Neural cell (in vitro differentiated cells): ENCODE results near the gene PADI2. TPM values are rescaled to one million over a fixed set of nuclear protein-coding genes. Genes with fewer than 3 reads are reported as not detected.

ENCODE experiments used
- H2AFZ ChIP-seq: fragments of 200-600, 300-800 bp; sonication (generic), shearing (Covaris generic); 2 replicates; pipeline ENCODE4 v1.6.0; 2014; ENCODE audit warnings: low read depth, mild to moderate bottlenecking, antibody characterized with exemption, low read length, moderate library complexity
- H3F3A ChIP-seq: fragments of 200-600 bp; shearing (Covaris generic); 2 replicates; pipeline ENCODE4 v1.6.1; 2016; ENCODE audit warnings: mild to moderate bottlenecking, moderate library complexity, mixed read lengths, antibody characterized with exemption, low read length; ENCODE audit not compliant: insufficient read depth, poor library complexity, severe bottlenecking
- H3K27ac ChIP-seq: fragments of 200-600, 300-800 bp; sonication (generic), shearing (Covaris generic); 2 replicates; pipeline ENCODE4 v1.5.1; 2014; ENCODE audit warnings: mild to moderate bottlenecking, low read length, moderate library complexity
- H3K27me3 ChIP-seq: fragments of 300-800, 200-600 bp; sonication (generic), shearing (Covaris generic); 2 replicates; pipeline ENCODE4 v1.6.0; 2014; ENCODE audit warnings: mild to moderate bottlenecking, low read depth, low read length, moderate library complexity; ENCODE audit not compliant: insufficient read depth
- H3K36me3 ChIP-seq: fragments of 300-800, 200-600 bp; sonication (generic), shearing (Covaris generic); 2 replicates; pipeline ENCODE4 v1.5.1; 2014; ENCODE audit warnings: mild to moderate bottlenecking, antibody characterized with exemption, low read length, moderate library complexity; ENCODE audit not compliant: insufficient read depth
- H3K4me2 ChIP-seq: fragments of 300-800, 200-600 bp; sonication (generic), shearing (Covaris generic); 2 replicates; pipeline ENCODE4 v1.6.0; 2014; ENCODE audit warnings: mild to moderate bottlenecking, low read length
- H3K4me3 ChIP-seq: fragments of 300-800, 200-600 bp; sonication (generic), shearing (Covaris generic); 2 replicates; pipeline ENCODE4 v1.5.1; 2014; ENCODE audit warnings: mild to moderate bottlenecking, low read length, moderate library complexity
- H3K79me2 ChIP-seq: fragments of 200-600 bp; shearing (Covaris generic); replicated peaks from 2 replicates; pipeline ENCODE4 v1.6.0; 2014; ENCODE audit warnings: mild to moderate bottlenecking, low read length, moderate library complexity; ENCODE audit not compliant: insufficient read depth
- H3K9ac ChIP-seq: fragments of 300-800, 200-600 bp; sonication (generic), shearing (Covaris generic); 2 replicates; pipeline ENCODE4 v1.6.1; 2016; ENCODE audit warnings: mild to moderate bottlenecking, low read length, mixed read lengths
- H3K9me2 ChIP-seq: fragments of 200-600 bp; shearing (Covaris generic); 2 replicates; pipeline ENCODE4 v1.6.1; 2016; ENCODE audit warnings: mild to moderate bottlenecking, low read length, mixed read lengths; ENCODE audit not compliant: insufficient read depth
- H3K9me3 ChIP-seq: fragments of 200-600, 300-800 bp; sonication (generic), shearing (Covaris generic); 2 replicates; pipeline ENCODE4 v1.6.1; 2016; ENCODE audit warnings: mild to moderate bottlenecking, mixed run types, low read length, moderate library complexity, mixed read lengths
- H4K20me1 ChIP-seq: fragments of 200-600 bp; shearing (Covaris generic); 2 replicates; pipeline ENCODE4 v1.6.1; 2016; ENCODE audit warnings: mild to moderate bottlenecking, mixed run types; ENCODE audit not compliant: insufficient read depth
- CTCF ChIP-seq: fragments of 450-650 bp; IDR thresholded peaks from 2 replicates; pipeline ENCODE4 v1.5.1; 2014; ENCODE audit warnings: antibody characterized with exemption, mild to moderate bottlenecking, moderate library complexity; ENCODE audit not compliant: poor library complexity, severe bottlenecking
- EP300 ChIP-seq: fragments of 450-650 bp; conservative IDR thresholded peaks from 2 replicates; pipeline ENCODE4 v1.6.1; 2014; ENCODE audit warnings: antibody characterized with exemption, mild to moderate bottlenecking, moderate library complexity; ENCODE audit not compliant: poor library complexity, severe bottlenecking
- EZH2 ChIP-seq: fragments of 200-600, 300-800 bp; shearing (Covaris generic), sonication (generic); IDR thresholded peaks from 2 replicates; pipeline ENCODE4 v1.6.1; 2014; ENCODE audit warnings: antibody characterized with exemption, low read length, borderline replicate concordance, mild to moderate bottlenecking; ENCODE audit not compliant: insufficient read depth, poor library complexity, severe bottlenecking
- MXI1 ChIP-seq: fragments of 450-650 bp; conservative IDR thresholded peaks from 2 replicates; pipeline ENCODE4 v1.6.1; 2014; ENCODE audit warnings: antibody characterized with exemption, mild to moderate bottlenecking; ENCODE audit not compliant: poor library complexity, severe bottlenecking
- POLR2AphosphoS5 ChIP-seq: IDR thresholded peaks from 2 replicates; pipeline ENCODE4 v1.6.1; 2012
- RAD21 ChIP-seq: fragments of 450-650 bp; conservative IDR thresholded peaks from 2 replicates; pipeline ENCODE4 v1.6.1; 2014; ENCODE audit warnings: antibody characterized with exemption, mild to moderate bottlenecking, moderate library complexity
- SMC3 ChIP-seq: fragments of 450-650 bp; conservative IDR thresholded peaks from 2 replicates; pipeline ENCODE4 v1.6.1; 2014; ENCODE audit warnings: antibody characterized with exemption, mild to moderate bottlenecking, moderate library complexity; ENCODE audit not compliant: poor library complexity
- TAF1 ChIP-seq: IDR thresholded peaks from 2 replicates; pipeline ENCODE4 v1.6.1; 2012; ENCODE audit warnings: low read depth
- polyA plus RNA-seq: library from polyadenylated mRNA; depleted of rRNA; stranded (reverse); fragments of >200 nt; gene quantifications from 2 replicates; pipeline ENCODE4 v1.2.3, GENCODE V29; 2014
- TF ChIP-seq, protein P1 (sequence below): IDR thresholded peaks from 2 replicates; pipeline ENCODE4 v1.6.1; 2012; ENCODE audit warnings: borderline replicate concordance

Gene PADI2
- polyA plus RNA-seq, 1 donor from 2014 or later, result 1.6 TPM

- no peak overlapping the region for H3K9ac ChIP-seq
- H3K4me3 ChIP-seq, result no peak overlapping the region
- no peaks in the 10 kb centered on the region for H3K9me3 ChIP-seq
- no peak overlapping the region for H2AFZ ChIP-seq
- H3K79me2 ChIP-seq, result no peaks in the 10 kb centered on the region
- no peak for TF ChIP-seq RAD21
- no peak for TF ChIP-seq EP300
- no peak for TF ChIP-seq TAF1
- no peak for TF ChIP-seq MXI1
- TF ChIP-seq, protein P1, sequence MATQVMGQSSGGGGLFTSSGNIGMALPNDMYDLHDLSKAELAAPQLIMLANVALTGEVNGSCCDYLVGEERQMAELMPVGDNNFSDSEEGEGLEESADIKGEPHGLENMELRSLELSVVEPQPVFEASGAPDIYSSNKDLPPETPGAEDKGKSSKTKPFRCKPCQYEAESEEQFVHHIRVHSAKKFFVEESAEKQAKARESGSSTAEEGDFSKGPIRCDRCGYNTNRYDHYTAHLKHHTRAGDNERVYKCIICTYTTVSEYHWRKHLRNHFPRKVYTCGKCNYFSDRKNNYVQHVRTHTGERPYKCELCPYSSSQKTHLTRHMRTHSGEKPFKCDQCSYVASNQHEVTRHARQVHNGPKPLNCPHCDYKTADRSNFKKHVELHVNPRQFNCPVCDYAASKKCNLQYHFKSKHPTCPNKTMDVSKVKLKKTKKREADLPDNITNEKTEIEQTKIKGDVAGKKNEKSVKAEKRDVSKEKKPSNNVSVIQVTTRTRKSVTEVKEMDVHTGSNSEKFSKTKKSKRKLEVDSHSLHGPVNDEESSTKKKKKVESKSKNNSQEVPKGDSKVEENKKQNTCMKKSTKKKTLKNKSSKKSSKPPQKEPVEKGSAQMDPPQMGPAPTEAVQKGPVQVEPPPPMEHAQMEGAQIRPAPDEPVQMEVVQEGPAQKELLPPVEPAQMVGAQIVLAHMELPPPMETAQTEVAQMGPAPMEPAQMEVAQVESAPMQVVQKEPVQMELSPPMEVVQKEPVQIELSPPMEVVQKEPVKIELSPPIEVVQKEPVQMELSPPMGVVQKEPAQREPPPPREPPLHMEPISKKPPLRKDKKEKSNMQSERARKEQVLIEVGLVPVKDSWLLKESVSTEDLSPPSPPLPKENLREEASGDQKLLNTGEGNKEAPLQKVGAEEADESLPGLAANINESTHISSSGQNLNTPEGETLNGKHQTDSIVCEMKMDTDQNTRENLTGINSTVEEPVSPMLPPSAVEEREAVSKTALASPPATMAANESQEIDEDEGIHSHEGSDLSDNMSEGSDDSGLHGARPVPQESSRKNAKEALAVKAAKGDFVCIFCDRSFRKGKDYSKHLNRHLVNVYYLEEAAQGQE, result no peak
- no peaks in the 10 kb centered on the region for H3K27me3 ChIP-seq
- H3F3A ChIP-seq, result no peaks in the 10 kb centered on the region
- no peaks in the 10 kb centered on the region for H3K9me2 ChIP-seq
- H3K36me3 ChIP-seq, result peaks cover 4% of the 10 kb centered on the region
- H3K4me2 ChIP-seq, result no peak overlapping the region
- no peaks in the 10 kb centered on the region for H4K20me1 ChIP-seq
- no peak overlapping the region for H3K27ac ChIP-seq
Measured at GRCh38 chr1:17030206-17030605, 89.0 kb downstream of the PADI2 start.

DNA sequence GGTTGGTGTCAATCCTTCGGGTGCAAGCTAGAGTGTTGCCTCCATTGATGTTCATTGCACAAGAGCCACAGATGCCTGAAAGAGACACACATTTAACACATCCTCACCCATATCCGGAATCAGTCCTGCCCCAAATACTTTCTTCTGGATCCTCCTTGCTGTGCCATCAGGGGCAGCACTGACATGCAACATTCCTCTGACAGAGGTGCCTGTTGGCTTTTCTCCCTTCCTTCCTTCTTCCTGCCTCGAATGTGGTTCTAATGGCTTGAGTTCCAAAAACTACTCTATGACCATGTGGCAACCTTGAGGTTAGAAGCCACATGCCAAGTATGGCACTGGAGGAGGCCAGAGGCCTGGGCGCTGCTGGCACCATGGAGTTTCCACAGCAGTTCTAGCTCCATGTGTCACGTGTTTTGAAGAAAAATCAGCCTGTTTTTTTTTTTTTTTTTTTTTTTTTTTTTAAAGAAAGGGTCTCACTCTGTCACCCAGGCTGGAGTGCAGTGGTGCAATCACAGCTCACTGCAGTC, 90.5 kb downstream of the PADI2 start:
- H3K36me3 ChIP-seq, result peaks cover 16% of the 10 kb centered on the region
- no peak overlapping the region for H3K4me3 ChIP-seq
- no peak overlapping the region for H3K27ac ChIP-seq
- H3K27me3 ChIP-seq, result no peaks in the 10 kb centered on the region
- no peaks in the 10 kb centered on the region for H4K20me1 ChIP-seq
- no peak overlapping the region for H3K4me2 ChIP-seq
- H3K79me2 ChIP-seq, result no peaks in the 10 kb centered on the region
- H3F3A ChIP-seq, result no peaks in the 10 kb centered on the region
- TF ChIP-seq MXI1 (no peak), RAD21 (no peak), CTCF (no peak), POLR2AphosphoS5 (no peak), TAF1 (no peak), SMC3 (no peak), EP300 (no peak), EZH2 (no peak)
- TF ChIP-seq, protein P1, result no peak
- no peaks in the 10 kb centered on the region for H3K9me2 ChIP-seq
- H2AFZ ChIP-seq, result no peak overlapping the region
- H3K9ac ChIP-seq, result no peak overlapping the region
- H3K9me3 ChIP-seq, result no peaks in the 10 kb centered on the region
